GM18498 (cell line): Measurements from ENCODE around the gene DHX15.

Source experiments
- ATAC-seq: cut with Tn5 transposase; IDR thresholded peaks from one replicate; pipeline ENCODE4 v1.9.1; 2021; ENCODE audit warnings: mild to moderate bottlenecking, moderate library complexity; ENCODE audit not compliant: unreplicated experiment

DHX15 gene

GRCh38 chr4:24583451-24584210, 723 bp downstream of the DHX15 start:
- peak; percentile 31 for ATAC-seq

DNA sequence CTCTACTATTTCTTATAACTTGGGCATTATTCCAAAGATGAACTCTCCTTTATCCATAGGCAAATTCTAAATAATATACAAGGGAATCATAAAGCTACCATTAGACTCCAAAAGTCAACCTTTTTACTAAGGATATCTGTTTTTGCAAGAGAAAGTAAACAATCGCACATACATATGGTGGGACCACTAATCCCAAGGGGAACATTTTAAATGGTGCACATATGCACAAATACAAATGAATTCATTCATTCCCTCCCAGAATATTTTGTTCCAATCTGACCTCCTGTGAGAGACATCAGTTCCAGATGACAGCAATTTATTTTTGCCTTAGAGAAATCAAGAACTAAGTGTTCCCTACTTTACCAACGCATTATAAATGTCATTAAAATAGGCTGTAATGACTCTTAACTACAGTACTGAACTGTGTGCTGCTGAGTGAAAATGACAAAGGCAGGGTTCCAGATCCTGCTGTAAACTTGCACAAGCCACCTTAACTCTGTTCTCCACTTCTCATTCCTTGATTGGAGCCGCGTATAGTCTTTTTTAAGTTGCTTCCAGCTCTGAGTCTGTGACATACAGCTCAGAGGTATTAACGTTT, 2.0 kb downstream of the DHX15 start:
- ATAC-seq = no peak

- ATAC-seq = no peak
These were observed 6.0 kb downstream of the DHX15 start for GRCh38 chr4:24578364-24578763.

GRCh38 chr4:24576276-24576675, 8.1 kb downstream of the DHX15 start:
- no peak for ATAC-seq

DNA sequence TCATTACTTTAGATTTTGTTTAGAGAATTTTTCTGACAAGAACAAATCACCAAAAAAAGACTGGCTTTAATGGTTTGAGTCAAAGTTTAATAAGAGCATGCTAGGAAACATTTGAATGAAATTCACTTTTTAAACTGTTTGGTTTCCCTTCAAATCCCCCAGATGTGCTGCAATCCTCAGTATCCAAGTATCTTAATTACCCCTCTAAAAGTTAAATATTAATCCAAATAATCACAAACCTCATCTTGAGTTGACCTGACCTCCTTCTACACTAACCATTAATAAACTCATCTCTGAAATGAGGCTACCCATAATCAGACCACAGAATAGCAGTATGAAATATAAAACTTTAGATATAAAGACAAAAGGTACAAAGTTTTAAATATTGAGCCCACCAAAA, 10.1 kb downstream of the DHX15 start:
- no peak for ATAC-seq

DNA sequence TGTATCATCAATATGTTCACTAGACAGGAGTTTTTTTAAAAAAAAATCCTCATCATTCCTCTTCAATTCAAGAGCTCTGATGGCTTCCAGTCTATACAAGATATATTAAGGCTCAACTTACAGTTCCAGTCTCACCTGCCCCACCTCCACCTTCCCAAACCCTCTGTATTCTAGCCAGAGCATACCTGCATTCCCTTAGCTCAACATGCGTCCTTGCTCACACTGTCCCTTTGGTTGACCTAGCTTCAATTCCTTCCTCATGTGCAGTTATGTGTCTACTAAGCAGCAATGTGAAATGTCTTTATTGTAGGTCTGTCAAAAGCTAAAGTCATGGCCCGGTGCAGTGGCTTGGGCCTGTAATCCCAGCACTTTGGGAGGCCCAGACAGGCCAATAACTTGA, 10.8 kb downstream of the DHX15 start:
- no peak for ATAC-seq

- ATAC-seq = peak; percentile 28
These were observed 13.6 kb downstream of the DHX15 start for GRCh38 chr4:24570574-24571236.

GRCh38 chr4:24570172-24570571, 14.2 kb downstream of the DHX15 start:
- peak; percentile 71 for ATAC-seq

- ATAC-seq = no peak
These were observed 14.7 kb downstream of the DHX15 start for GRCh38 chr4:24569662-24570061.

- no peak for ATAC-seq
These were observed 15.9 kb downstream of the DHX15 start for GRCh38 chr4:24568425-24568824.

GRCh38 chr4:24565054-24565453, 19.3 kb downstream of the DHX15 start:
- no peak for ATAC-seq

- ATAC-seq = no peak
These were observed 19.9 kb downstream of the DHX15 start for GRCh38 chr4:24564488-24564887.

DNA sequence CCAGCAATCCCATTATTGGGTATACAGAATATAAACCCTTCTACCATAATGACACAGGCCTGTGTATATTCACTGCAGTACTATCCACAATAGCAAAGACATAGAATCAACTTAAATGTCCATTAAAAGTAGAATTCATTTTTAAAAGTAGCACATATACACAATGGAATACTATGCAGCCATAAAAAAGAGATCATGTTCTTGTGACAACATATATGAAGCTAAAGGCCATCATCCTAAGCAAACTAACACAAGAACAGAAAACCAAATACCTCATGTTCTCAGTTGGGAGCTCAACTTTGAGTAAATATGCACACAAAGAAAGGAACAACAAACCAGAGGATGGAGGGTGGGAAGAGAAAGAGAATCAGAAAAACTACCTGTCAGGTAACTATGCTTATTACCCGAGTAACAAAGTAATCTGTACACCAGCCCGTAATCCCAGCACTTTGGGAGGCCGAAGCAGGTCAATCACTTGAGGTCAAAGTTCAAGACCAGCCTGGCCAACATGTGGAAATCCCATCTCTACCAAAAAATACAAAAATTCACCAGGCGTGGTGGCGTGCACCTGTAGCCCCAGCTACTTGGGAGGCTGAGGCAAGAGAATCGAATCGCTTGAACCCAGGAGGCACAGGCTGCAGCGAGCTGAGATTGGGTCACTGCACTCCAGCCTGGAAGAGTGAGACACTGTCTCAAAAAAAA, 22.8 kb downstream of the DHX15 start:
- ATAC-seq = no peak

DNA sequence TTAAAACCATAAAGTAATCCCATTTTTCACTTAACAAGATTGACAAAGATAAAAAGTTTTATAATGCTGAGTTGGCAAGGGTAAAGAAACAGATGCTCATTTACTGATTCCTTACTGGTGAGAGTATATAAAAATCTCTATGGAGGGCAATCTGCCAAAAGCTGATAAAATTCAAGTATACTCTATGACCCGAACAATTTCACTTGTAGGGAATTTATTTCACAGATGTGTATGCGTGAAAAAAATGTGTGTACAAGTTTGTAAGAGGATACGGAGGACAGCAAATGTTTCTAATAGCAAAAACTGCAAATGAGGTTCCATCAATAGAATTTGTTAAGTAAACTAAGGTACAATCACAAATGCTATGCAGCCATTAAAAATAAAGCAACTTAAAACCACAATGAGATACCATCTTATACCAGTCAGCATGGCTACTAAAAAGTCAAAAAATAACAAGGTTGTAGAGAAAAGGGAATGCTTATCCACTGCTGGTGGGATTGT, 23.4 kb downstream of the DHX15 start:
- no peak for ATAC-seq

DNA sequence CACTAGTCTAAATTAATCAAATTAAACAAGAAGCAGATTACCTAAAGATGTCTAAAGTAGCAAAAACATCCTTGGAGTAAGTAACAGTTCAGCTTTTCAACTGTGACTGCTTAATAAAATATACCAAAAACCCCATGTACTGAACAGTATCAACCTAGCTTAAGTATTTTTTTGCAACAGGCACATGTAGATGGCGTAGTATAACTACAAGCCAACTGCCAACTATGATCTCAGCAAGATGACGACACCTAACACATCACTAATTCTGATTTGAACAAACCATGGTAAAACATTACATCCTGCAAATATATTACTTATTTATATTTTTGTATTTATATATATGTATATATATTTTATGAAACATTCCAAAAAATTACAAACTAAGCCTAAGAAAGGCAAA, 24.5 kb downstream of the DHX15 start:
- no peak for ATAC-seq

GRCh38 chr4:24559032-24559821, 25.1 kb downstream of the DHX15 start:
- no peak for ATAC-seq

DNA sequence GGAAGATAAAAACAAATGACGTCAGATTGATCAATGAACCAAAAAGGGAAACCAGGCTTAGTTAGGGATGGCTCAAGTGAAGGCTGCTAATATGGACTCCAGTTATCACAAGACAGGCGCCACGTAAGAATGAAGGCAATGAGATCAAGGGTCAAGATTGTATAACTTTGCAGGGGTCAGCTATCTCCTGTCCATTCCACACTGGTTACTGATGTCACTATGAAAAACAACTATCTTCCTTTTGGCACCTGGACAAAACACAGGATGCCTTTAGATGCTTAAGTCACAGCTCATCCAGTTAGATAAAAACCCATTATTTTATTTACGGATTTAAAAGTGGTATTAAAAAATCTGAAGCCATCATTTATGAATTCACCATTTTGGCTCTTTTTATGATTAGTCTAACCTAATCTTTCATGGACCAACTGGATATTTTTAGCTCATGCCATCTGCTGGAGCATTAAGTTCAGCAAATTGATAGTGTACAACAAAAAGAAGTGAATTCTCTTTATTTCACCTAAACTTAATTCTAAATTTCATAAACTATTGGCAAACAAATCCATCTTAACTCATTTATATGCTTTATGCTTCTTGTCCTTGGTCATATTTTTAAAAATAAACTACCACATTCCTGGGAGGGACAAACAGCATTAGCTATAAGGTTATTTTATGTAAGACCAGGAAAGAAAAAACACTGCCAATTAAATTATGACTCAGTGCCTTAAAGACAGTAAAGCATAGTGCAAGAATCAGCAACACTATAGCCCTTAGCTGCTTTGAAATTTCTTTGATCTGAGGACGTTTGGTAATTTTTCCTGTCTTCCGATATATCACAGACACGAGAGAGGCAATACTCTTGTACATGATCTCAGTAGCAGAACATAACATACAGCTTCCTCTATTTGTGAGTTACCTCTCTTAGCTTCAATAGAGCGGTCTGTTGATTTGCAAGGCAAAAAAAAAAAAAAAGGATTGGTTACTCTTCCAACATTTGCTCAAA, 27.0 kb downstream of the DHX15 start:
- no peak for ATAC-seq

GRCh38 chr4:24551492-24552289, 32.7 kb downstream of the DHX15 start:
- no peak for ATAC-seq
